GM19193 (cell line): Measurements from ENCODE around the gene MICAL1.

Source experiments
- POLR2A ChIP-seq: IDR thresholded peaks from 4 replicates; pipeline ENCODE4 v1.6.1; 2011; ENCODE audit not compliant: insufficient read depth, insufficient read length; ENCODE audit errors: extremely low read depth

The MICAL1 gene

GRCh38 chr6:109434456-109434855 is 21.1 kb downstream of the MICAL1 start:
- no peak for TF ChIP-seq POLR2A

DNA sequence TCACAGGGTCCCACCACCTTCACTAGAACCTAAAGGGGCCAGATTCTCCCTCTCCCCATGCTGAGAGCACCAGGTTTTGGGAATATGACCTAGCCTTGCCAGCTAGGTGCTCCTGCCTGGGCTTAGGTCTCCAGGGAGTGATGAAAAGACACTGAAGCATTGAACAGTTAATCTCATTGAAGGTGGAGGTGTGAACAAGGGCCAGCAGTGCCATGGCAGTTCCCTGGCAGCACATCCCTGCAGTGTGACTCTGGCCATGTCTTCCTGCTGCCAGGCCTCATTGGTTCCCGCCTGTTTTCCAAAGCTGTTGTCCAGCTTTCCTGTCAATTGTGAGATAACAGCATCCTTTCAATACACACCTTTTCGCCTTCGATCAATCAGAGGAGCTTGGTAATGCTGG is 26.1 kb downstream of the MICAL1 start:
- TF ChIP-seq POLR2A = no peak

DNA sequence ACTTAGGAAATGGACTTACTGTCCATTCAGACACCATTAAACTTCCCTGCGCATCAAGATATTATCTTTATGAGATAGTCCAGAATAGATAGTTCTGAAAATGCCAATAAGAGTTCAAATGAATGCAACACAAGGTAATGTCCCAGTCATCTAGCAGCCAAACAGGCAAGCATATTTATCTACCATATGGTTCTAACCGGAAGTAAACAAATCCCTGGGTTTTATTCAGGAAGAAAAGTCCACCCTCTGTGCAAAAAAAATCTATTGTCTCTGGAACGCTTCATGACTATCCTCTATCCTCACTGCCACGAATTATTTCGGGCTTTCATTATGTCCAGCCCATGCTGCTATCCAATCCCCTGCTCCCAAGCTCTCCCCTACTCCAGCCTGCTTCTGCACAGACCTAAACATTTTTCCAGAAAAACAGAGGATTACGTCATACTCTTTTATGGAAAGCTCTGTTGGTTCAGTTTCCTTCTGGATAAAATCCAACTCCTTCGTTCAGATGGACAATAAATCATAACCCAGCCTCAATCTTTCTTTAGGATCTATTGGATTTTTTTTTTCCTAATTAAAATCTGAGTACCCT is 26.6 kb downstream of the MICAL1 start:
- no peak for TF ChIP-seq POLR2A

GRCh38 chr6:109424946-109425345 is 30.6 kb downstream of the MICAL1 start:
- TF ChIP-seq POLR2A = no peak

DNA sequence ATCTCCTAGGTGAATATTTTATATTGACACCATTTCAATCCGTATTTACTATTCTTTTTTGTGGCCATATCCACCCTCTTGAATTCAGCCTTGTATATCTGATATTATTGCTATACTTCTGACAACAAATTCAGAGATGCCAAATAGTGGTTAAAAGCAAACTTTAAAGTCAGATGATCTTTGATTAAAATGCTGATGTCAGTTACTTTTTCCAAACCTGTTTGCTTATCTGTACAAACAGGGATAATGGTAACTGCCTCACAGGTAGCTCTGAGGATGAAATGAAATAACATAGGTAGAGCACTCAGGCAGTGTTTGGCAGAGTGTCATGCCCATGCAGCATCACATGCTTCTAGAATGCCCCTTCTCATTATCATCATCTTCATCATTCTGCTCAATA is 34.4 kb downstream of the MICAL1 start:
- TF ChIP-seq POLR2A = no peak

DNA sequence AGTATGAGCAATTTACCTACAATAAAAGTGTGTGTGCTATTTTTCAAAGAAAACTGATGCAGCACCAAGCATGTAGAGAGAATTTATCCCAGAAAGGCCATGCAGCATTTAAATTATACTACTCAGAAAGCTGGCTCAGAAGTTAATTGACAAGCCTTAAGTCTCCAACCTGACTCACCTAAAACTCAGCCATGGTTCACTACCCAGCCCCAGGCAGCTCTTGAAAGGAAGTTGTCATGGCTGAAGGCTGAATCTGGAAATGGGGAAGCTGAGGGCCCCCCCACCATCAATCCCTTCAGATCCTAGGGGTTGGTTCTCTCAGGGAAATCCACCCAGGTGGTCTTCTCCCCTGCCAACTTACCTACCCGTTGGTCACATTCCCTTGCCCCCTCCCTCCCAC is 34.8 kb downstream of the MICAL1 start:
- TF ChIP-seq POLR2A = no peak

DNA sequence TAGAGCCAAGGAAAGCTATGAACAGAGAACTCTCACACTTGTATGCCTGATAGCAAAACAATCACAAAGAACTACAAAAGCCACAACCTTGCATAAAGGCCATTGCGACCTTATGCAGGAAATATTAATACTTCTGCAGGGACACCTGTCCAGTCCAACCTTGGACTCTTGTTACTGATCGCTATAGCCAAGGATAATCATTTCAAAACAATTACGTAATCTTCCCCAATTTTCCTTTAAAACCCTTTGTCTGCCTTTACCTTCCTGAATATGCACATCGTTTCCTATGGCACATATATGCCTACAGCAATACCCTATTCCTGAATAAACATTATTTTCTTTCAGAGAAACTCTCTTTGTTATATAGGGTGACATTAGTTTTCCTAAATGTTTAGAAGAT is 37.9 kb downstream of the MICAL1 start:
- TF ChIP-seq POLR2A = no peak

- TF ChIP-seq POLR2A = no peak
These were observed 44.5 kb downstream of the MICAL1 start for GRCh38 chr6:109411034-109411433.

- TF ChIP-seq POLR2A = no peak
These were observed 49.4 kb downstream of the MICAL1 start for GRCh38 chr6:109406196-109406595.

DNA sequence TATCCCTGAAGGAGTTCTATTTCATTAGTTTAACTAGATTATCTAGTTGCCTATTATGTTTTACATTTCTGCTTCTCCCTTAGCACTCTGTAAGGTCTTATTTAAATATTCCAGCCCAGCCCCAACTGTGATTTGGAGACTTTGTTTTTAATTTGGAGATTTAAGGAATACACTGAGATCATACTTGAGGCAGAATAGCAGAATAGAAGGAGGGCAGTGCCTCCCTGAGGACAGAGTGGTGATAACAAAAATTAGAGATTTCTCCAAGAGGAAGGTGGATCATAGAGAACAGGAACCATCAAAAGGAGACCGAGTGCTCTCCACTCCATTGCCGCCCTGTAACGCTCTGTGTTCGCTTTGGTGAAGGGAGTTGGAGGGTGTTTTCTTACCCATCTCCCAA is 58.6 kb downstream of the MICAL1 start:
- TF ChIP-seq POLR2A = no peak

DNA sequence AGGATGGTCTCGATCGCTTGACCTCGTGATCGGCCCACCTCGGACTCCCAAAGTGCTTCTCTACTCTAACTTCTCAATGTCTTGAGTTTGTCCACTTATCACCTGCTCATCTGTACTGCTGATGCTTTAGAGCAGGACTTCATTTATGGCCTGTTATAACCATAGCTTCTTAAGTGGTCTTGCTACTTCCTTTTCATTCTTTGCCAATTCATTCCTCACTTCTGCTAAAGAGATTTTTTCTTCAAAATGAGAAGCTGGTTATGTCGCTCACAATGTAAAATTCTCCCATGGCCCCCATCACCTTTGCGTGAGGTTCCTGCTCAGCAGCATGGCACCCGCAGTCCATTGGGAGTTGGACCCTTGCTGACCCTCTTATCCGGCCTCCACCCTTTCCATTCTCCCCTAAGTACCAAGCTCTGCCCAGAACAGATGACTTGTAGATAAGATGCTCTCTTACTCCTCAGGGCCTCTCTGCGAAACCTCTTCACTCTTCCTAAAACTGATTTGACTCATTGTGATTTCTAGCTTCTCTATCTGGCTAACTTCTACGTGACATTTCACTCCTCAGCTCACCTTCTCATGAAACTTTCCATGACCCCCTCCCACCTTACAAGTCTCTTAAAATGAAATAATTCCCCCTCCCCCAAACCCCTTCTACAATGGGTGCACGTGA is 59.4 kb downstream of the MICAL1 start:
- no peak for TF ChIP-seq POLR2A
